Measurements from ENCODE around the gene EVX1.

Gene EVX1

GRCh38 chr7:27235387-27236311 is 7.0 kb upstream of the EVX1 start:
- no peak for DNase-seq (ENCODE audit: low read depth)

GRCh38 chr7:27237735-27238334 is 4.8 kb upstream of the EVX1 start:
- DNase-seq (ENCODE audit: low read depth): peak; percentile 9

- DNase-seq (ENCODE audit: low read depth): no peak
Observed at GRCh38 chr7:27238979-27239386, 3.6 kb upstream of the EVX1 start.

- no peak for DNase-seq (ENCODE audit: low read depth)
Observed at GRCh38 chr7:27239387-27240014, 3.1 kb upstream of the EVX1 start.

- no peak for DNase-seq (ENCODE audit: low read depth)
Observed at GRCh38 chr7:27240015-27240731, 2.4 kb upstream of the EVX1 start.

- no peak for DNase-seq (ENCODE audit: low read depth)
Observed at GRCh38 chr7:27241189-27242056, 1.2 kb upstream of the EVX1 start.

- no peak for DNase-seq (ENCODE audit: low read depth)
Observed at GRCh38 chr7:27242154-27242553, 448 bp upstream of the EVX1 start.

- no peak for DNase-seq (ENCODE audit: low read depth)
Observed at GRCh38 chr7:27243340-27244163, 950 bp downstream of the EVX1 start.

GRCh38 chr7:27244488-27245123 is 2.0 kb downstream of the EVX1 start:
- DNase-seq (ENCODE audit: low read depth): no peak

GRCh38 chr7:27245124-27245797 is 2.7 kb downstream of the EVX1 start:
- DNase-seq (ENCODE audit: low read depth): no peak

GRCh38 chr7:27245798-27246691 is 3.4 kb downstream of the EVX1 start:
- DNase-seq (ENCODE audit: low read depth): no peak

GRCh38 chr7:27247000-27247399 is 4.4 kb downstream of the EVX1 start:
- DNase-seq (ENCODE audit: low read depth): no peak

- DNase-seq (ENCODE audit: low read depth): no peak
Observed at GRCh38 chr7:27247452-27248426, 5.1 kb downstream of the EVX1 start.

- no peak for DNase-seq (ENCODE audit: low read depth)
Observed at GRCh38 chr7:27248427-27248806, 5.8 kb downstream of the EVX1 start.

- no peak for DNase-seq (ENCODE audit: low read depth)
Observed at GRCh38 chr7:27248911-27249723, 6.5 kb downstream of the EVX1 start.
